ENCODE measurements around the gene APLP1. TPM values are rescaled to one million over a fixed set of nuclear protein-coding genes. Genes with fewer than 3 reads are reported as not detected.

The APLP1 gene
- total and polyA plus RNA-seq, 2 donors from 2014 or later, result 3.8 to 13.6 TPM

Other genes starting within 250 kb of the APLP1 start
- 77.6 TPM for gene RBM42, start 239.5 kb upstream of the APLP1 start, total RNA-seq
- gene RBM42, start 239.5 kb upstream of the APLP1 start, polyA plus RNA-seq (ENCODE audit: insufficient read depth, low read depth, low replicate concordance), result 78.1 TPM
- gene ETV2, start 226.8 kb upstream of the APLP1 start, total RNA-seq, result 0.38 TPM
- 3.3 TPM for gene ETV2, start 226.8 kb upstream of the APLP1 start, polyA plus RNA-seq (ENCODE audit: insufficient read depth, low read depth, low replicate concordance)
- 323 TPM for gene COX6B1, start 220.3 kb upstream of the APLP1 start, total RNA-seq
- gene COX6B1, start 220.3 kb upstream of the APLP1 start, polyA plus RNA-seq (ENCODE audit: insufficient read depth, low read depth, low replicate concordance), result 1,951 TPM
- not detected for gene UPK1A, start 202.1 kb upstream of the APLP1 start, total RNA-seq
- 0.32 TPM for gene UPK1A, start 202.1 kb upstream of the APLP1 start, polyA plus RNA-seq (ENCODE audit: insufficient read depth, low read depth, low replicate concordance)
- gene ZBTB32, start 164.0 kb upstream of the APLP1 start, total RNA-seq, result 1.8 TPM
- not detected for gene ZBTB32, start 164.0 kb upstream of the APLP1 start, polyA plus RNA-seq (ENCODE audit: insufficient read depth, low read depth, low replicate concordance)
- 40.8 TPM for gene KMT2B, start 150.6 kb upstream of the APLP1 start, total RNA-seq
- gene KMT2B, start 150.6 kb upstream of the APLP1 start, polyA plus RNA-seq (ENCODE audit: insufficient read depth, low read depth, low replicate concordance), result 14.8 TPM
- gene IGFLR1, start 126.1 kb upstream of the APLP1 start, total RNA-seq, result 22.3 TPM
- gene IGFLR1, start 126.1 kb upstream of the APLP1 start, polyA plus RNA-seq (ENCODE audit: insufficient read depth, low read depth, low replicate concordance), result 26.0 TPM
- gene U2AF1L4, start 123.2 kb upstream of the APLP1 start, total RNA-seq, result 27.4 TPM
- gene U2AF1L4, start 123.2 kb upstream of the APLP1 start, polyA plus RNA-seq (ENCODE audit: insufficient read depth, low read depth, low replicate concordance), result 47.7 TPM
- 84.0 TPM for gene PSENEN, start 122.9 kb upstream of the APLP1 start, total RNA-seq
- gene PSENEN, start 122.9 kb upstream of the APLP1 start, polyA plus RNA-seq (ENCODE audit: insufficient read depth, low read depth, low replicate concordance), result 185 TPM
- 11.2 TPM for gene LIN37, start 120.0 kb upstream of the APLP1 start, total RNA-seq
- 11.4 TPM for gene LIN37, start 120.0 kb upstream of the APLP1 start, polyA plus RNA-seq (ENCODE audit: insufficient read depth, low read depth, low replicate concordance)
- gene HSPB6, start 111.5 kb upstream of the APLP1 start, total RNA-seq, result 64.3 TPM
- 53.1 TPM for gene HSPB6, start 111.5 kb upstream of the APLP1 start, polyA plus RNA-seq (ENCODE audit: insufficient read depth, low read depth, low replicate concordance)
- gene PROSER3, start 110.4 kb upstream of the APLP1 start, total RNA-seq, result 34.9 TPM
- 2.8 TPM for gene PROSER3, start 110.4 kb upstream of the APLP1 start, polyA plus RNA-seq (ENCODE audit: insufficient read depth, low read depth, low replicate concordance)
- gene ARHGAP33, start 93.0 kb upstream of the APLP1 start, total RNA-seq, result 18.5 TPM
- 5.6 TPM for gene ARHGAP33, start 93.0 kb upstream of the APLP1 start, polyA plus RNA-seq (ENCODE audit: insufficient read depth, low read depth, low replicate concordance)
- 9.0 TPM for gene PRODH2, start 55.7 kb upstream of the APLP1 start, total RNA-seq
- gene PRODH2, start 55.7 kb upstream of the APLP1 start, polyA plus RNA-seq (ENCODE audit: insufficient read depth, low read depth, low replicate concordance), result 409 TPM
- gene NPHS1, start 16.1 kb upstream of the APLP1 start, total RNA-seq, result 0.25 TPM
- gene NPHS1, start 16.1 kb upstream of the APLP1 start, polyA plus RNA-seq (ENCODE audit: insufficient read depth, low read depth, low replicate concordance), result 39.7 TPM
- gene KIRREL2, start 11.7 kb upstream of the APLP1 start, total RNA-seq, result not detected
- gene KIRREL2, start 11.7 kb upstream of the APLP1 start, polyA plus RNA-seq (ENCODE audit: insufficient read depth, low read depth, low replicate concordance), result 0.82 TPM
- 23.9 TPM for gene NFKBID, start 32.0 kb downstream of the APLP1 start, total RNA-seq
- gene NFKBID, start 32.0 kb downstream of the APLP1 start, polyA plus RNA-seq (ENCODE audit: insufficient read depth, low read depth, low replicate concordance), result 1.9 TPM
- 16.7 TPM for gene HCST, start 34.0 kb downstream of the APLP1 start, total RNA-seq
- gene HCST, start 34.0 kb downstream of the APLP1 start, polyA plus RNA-seq (ENCODE audit: insufficient read depth, low read depth, low replicate concordance), result 10.6 TPM
- gene TYROBP, start 39.7 kb downstream of the APLP1 start, total RNA-seq, result 77.6 TPM
- 64.2 TPM for gene TYROBP, start 39.7 kb downstream of the APLP1 start, polyA plus RNA-seq (ENCODE audit: insufficient read depth, low read depth, low replicate concordance)
- gene LRFN3, start 67.8 kb downstream of the APLP1 start, total RNA-seq, result 9.4 TPM
- gene LRFN3, start 67.8 kb downstream of the APLP1 start, polyA plus RNA-seq (ENCODE audit: insufficient read depth, low read depth, low replicate concordance), result 8.2 TPM
- 15.0 TPM for gene SDHAF1, start 126.6 kb downstream of the APLP1 start, total RNA-seq
- 34.3 TPM for gene SDHAF1, start 126.6 kb downstream of the APLP1 start, polyA plus RNA-seq (ENCODE audit: insufficient read depth, low read depth, low replicate concordance)
- 7.0 TPM for gene SYNE4, start 140.2 kb downstream of the APLP1 start, total RNA-seq
- gene SYNE4, start 140.2 kb downstream of the APLP1 start, polyA plus RNA-seq (ENCODE audit: insufficient read depth, low read depth, low replicate concordance), result 15.7 TPM
- gene ALKBH6, start 145.6 kb downstream of the APLP1 start, total RNA-seq, result 21.5 TPM
- gene ALKBH6, start 145.6 kb downstream of the APLP1 start, polyA plus RNA-seq (ENCODE audit: insufficient read depth, low read depth, low replicate concordance), result 21.7 TPM
- 10.3 TPM for gene CLIP3, start 164.3 kb downstream of the APLP1 start, total RNA-seq
- 12.3 TPM for gene CLIP3, start 164.3 kb downstream of the APLP1 start, polyA plus RNA-seq (ENCODE audit: insufficient read depth, low read depth, low replicate concordance)
- 3.7 TPM for gene THAP8, start 185.7 kb downstream of the APLP1 start, total RNA-seq
- gene THAP8, start 185.7 kb downstream of the APLP1 start, polyA plus RNA-seq (ENCODE audit: insufficient read depth, low read depth, low replicate concordance), result 10.3 TPM
- 0.69 TPM for gene WDR62, start 186.3 kb downstream of the APLP1 start, total RNA-seq
- 0.58 TPM for gene WDR62, start 186.3 kb downstream of the APLP1 start, polyA plus RNA-seq (ENCODE audit: insufficient read depth, low read depth, low replicate concordance)
- gene OVOL3, start 242.6 kb downstream of the APLP1 start, total RNA-seq, result not detected
- not detected for gene OVOL3, start 242.6 kb downstream of the APLP1 start, polyA plus RNA-seq (ENCODE audit: insufficient read depth, low read depth, low replicate concordance)
- 59.9 TPM for gene POLR2I, start 246.3 kb downstream of the APLP1 start, total RNA-seq
- 119 TPM for gene POLR2I, start 246.3 kb downstream of the APLP1 start, polyA plus RNA-seq (ENCODE audit: insufficient read depth, low read depth, low replicate concordance)
- 144 TPM for gene TBCB, start 246.9 kb downstream of the APLP1 start, total RNA-seq
- gene TBCB, start 246.9 kb downstream of the APLP1 start, polyA plus RNA-seq (ENCODE audit: insufficient read depth, low read depth, low replicate concordance), result 242 TPM

All from kidney (tissue), 2 donors.